T-helper 1 cell treated with Interleukin-12 subunit alpha and Interleukin-12 subunit beta and Interleukin-4 antibody, amounts not matched to agents 30 ng/mL and 1 ng/mL, for 36 hours (primary cell): Measurements from ENCODE around the gene GSC. TPM values are rescaled to one million over a fixed set of nuclear protein-coding genes. Genes with fewer than 3 reads are reported as not detected.
"Not testable (repeated sequence)": the region's sequence is repeated elsewhere in the genome, so short reads cannot be mapped to it uniquely, and the experiment has no call there.

Experiments used
- intact Hi-C: fragments of 100-400 bp; cut with micrococcal nuclease; formaldehyde crosslinking; loops from one replicate; pipeline ENCODE4 v1.15.1; 2024
- total RNA-seq: library from RNA; stranded (reverse); gene quantifications from 2 replicates; pipeline ENCODE4 v1.2.3, GENCODE V29; 2022

Gene GSC
- total RNA-seq = not detected in 2 replicates

DNA sequence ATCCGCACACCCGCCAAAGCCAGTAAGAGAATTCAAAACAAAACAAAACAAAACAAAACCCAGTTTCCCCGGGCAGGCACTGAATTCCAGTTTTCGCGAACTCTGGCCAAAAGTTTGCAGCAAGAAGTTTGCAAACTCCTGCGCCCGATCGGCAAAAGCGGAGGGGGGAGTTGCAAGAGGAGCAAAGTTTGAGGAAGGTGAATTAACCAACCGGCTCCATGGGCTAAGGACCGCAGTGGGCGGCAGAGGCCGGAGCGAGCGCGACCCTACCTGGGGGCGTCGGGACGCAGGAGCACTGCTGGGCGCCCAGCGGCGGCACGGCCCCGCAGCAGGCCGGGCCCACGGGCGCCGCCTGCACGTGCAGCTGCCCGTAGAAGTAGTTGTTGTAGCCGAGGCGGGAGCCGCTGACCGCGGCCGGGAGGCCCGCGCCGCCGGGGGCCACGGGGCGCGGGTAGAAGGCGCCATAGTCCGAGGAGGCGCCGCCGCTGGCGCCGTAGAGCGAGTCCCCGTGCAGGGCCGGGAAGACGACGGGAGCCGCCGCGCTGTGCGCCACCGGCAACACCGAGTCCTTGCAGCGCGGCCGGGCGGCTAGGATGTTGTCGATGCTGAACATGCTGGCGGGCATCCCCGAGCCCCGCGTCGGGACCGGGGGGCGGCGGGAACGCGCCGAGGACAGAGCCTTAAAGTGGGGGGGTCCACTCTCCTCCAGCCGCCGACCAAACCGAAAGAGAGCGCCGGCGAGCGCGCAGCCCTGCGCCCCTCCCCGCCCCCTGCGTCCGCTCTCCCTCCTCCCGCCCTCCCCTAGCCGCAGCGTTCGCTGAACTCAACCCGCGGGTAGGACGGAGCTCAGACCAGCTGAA is at the start of gene GSC:
Gene GSC (minus strand): TSS at position 723 of the 860 bp plus-strand sequence. CDS start 98 bp downstream, at position 625.
- intact Hi-C loops = no loop called here

DNA sequence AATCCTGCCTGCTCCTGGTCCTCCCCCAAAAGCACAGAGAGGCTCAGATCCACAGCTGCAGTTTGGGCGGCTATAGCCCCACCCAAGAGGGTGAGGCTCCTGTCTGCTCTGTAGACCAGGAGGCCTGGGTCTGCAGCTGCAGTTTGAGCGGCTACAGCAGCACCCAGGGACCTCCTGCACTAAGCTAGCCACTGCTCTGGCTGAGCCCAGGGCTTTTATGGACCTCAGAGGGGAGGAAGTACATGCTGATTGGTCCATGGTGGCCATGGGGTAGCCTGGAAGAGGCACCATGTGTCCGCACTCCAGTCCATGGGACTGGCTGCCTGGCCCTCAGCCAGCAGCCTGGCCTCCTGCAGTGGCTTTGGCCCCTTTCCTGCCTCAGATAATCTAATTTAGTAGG is 49.6 kb upstream of the GSC start:
- intact Hi-C loops = no loop called here

DNA sequence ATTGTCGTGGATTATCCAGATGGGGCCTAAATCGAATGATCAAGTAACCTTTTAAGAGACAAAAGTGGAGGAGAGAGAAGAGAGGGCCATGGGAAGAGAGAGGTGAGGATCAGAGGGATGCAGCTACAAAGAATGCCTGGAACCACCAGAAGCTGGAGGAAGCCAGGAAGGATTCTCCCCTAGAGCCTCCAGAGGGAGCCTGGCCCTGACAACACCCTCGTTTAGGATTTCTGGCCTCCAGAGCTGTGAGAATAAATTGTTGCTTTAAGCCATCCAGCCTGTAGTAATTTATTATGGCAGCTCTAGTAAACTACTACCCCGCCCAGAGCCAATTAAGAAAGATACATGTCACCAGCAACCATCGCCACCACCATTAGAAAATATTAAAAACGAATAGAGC is 46.2 kb upstream of the GSC start:
- intact Hi-C loops = no loop called here

DNA sequence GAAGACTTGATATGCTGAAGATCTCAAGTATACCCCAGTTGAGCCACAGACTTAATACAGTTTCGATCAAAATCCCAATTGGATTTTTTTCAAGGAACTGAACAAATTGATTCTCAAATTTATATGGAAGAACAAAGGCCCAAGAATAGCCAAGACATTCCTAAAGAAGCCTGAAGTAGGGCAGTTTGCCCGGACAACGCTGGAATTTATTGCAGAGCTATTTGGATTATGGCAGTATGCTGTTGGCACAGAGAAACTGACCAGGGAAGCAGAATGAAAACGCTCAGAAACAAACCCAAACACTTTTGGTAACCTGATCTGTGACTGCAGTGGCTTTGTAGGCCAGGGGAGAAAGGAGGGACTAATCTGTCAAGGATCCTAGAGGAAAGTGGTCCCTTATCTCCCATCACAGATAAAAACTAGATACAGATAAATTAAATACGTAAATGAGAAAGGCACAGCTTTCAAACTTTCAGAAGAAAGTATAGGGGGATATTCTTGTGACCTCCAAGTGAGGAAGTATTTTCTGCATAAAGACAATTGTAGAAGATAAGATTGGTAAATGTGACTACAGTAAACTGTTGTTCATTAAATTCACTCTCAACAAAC is 35.9 kb upstream of the GSC start:
- intact Hi-C loops = no loop called here

DNA sequence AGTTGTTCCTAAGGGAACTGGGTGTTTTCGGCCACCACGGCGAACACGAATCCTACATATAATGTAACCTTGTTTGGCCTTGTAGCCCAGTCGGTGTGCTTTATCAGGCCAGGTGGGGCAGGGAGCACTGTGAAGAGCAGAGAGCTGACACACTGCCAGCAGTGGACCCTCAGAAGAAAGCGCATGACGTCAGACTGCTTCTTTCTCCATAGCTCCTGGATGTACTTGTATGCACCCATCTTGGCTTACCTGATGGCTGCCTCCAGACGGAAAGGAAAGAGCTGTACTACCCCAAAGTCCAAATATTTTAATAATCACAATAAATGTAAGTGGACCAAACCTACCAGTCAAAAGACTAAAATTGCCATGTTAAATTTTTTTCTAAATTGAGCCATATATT is 31.3 kb upstream of the GSC start:
- intact Hi-C loops = no loop called here

DNA sequence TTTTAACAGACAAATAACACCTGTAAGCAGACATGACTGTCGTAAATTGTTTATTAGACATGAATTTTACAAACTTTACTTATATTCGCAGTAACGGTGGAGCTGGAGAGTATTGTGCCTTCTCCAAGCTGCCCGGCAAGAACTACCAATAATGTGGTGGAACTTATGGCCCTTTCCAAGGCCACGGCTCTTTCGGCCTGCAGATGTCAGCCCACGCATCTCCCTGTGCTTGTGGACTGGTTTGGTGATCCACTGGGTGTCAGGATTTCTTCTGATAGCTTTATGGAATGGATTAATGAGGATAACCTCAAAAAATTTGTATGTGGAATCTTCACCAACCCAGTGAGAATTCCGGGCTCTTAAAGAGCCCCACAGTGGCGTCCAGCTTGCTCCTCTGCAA is 30.9 kb upstream of the GSC start:
- intact Hi-C loops = not testable (repeated sequence)

DNA sequence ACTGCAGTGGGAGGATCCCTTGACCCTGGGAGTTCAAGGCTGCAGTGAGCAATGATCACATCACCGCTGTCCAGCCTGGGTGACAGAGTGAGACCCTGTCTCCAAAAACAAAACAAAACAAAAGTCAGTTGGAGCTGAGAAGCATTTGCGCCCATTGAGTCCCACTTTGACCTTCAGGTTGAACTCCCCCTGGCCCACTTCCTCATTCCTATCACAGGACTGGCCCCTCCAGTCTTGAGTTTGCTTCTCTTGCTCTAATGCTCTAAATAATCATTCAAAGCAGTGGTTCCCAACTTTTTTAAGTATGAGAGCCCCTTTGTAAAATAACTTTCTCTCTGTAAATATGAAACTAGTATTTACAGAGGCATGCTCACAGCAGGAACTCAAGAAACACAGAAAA is 28.0 kb upstream of the GSC start:
- intact Hi-C loops = no loop called here

DNA sequence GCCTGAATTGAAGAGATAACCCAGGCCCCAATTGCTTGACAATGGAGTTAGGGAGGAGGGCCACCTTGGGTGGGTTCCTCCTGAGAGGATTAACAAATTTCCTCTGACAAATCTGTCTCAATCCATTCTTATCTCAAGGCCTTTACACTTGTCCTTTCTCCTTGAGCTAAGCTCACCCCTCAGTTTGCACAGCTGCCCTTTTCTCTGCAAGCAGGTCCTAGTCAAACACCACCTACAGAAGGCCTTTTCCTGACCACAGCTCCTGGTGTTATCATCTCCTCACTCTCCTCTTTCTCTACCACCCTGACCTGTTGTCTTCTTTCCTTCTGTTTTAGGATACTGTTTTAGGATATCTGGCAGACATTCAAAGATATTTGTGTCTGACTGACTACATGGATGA is 26.4 kb upstream of the GSC start:
- intact Hi-C loops = no loop called here

DNA sequence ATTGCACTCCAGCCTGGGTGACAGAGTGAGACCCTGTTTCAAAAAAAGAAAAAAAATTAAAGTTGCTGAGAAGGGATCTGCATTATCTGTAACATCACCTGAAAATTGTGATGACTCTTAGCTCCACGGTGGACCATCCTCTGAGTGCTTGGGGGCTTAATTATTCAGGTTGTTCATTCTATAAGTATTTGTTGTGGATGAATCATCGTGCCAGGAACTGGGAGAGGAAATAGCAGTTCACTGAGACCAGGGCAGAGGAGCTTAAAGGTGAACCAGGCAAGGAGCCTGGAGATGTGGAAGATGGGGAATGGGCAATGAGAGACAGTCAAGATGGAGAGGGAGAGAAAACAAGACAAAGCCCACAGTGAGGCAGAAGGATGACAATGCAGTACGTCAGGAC is 25.5 kb upstream of the GSC start:
- intact Hi-C loops = no loop called here

DNA sequence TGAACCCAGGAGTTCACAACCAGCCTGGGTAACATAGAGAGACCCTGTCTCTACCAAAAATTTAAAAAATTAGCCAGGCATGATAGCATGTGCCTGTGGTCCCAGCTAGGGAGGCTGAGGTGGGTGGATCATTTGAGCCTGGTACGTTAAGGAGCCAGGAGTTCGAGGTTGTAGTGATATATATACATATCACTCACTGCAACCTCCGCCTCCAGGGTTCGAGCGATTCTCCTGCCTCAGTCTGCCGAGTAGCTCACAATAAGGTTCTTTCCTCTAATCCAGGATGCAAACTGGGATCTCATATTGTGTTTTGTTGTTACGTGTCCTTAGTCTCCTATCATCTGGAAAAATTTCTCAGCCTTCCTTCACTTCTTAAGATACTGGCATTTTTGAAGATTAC is 24.0 kb upstream of the GSC start:
- intact Hi-C loops = no loop called here

DNA sequence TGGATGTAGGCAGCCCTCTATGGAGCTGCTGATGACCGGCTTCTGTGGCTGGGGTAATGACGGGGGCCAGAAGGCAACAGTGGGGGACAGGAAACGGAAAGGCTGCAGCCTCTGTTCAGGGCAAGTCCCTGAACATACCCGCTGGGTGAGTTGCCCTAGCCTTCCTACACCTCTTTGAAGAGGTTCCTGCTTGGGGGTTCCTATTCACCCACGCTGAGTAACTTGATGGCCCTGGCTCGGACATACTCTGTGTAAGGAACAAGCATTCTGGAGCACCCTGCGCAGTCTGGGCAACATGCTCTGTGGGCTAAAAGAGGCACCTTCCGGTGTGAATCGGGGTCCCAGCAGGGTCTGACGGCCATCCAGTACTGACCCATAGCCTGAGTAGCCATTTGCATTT is 17.7 kb upstream of the GSC start:
- intact Hi-C loops = no loop called here

DNA sequence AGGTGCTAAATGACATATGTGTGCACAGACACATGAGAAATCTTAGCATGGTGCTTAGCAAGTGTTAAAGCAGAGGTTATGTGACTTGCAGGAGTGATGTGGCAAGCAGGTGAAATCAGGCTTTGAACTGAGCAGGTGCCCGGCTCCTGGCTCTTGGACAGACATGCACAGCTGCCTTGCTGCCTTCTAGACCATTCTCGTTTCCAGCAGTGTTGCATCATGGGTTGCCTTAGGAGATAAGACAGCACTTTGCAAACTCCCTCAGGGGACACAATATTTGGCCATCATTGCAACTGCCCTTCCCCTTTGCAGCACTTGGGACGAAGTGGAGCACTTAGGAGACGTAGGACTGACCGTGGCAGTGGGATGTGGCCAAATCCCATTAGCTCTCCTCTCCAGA is 17.2 kb upstream of the GSC start:
- intact Hi-C loops = no loop called here

DNA sequence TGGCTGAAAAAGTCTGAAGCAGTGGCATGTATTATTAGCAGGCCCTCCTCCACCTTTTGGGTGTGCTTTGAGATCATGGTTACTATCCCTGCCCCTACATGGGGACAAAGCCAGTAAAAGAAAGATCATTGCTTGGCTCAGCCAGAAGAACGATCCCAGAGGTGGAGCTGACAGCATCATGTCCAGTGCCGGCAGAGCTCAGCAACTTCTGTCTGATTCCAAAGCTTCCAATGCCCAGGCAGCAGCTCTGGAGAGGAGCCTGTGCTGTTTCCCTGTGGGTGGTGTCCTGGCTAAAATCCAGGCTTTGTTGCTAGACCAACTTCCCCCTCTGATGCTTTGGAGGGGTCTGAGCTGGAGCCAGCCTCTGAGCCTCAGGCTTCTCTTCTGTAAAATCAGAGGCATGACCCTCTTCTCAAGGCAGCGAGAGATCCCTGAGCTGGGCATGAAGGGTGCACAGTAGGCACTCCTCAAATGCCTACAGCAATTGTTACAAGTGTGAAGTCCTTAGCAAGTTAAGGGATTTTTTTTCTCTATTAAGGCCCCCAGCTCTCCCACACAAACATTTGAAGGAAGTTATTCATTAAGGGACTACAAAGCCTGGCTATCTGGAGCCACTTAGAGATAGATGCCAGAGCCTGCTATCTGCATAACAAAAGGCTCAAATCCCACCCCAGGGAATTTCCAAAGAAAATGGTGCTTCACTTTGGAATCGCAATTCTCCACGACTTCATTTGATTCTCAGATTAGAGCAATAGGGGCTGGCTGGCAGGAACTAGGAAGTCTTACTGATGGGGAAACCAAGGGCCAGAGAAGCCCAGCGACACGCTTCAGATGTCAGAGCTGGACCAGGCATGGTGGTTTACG is 10.9 kb upstream of the GSC start:
- intact Hi-C loops = no loop called here

DNA sequence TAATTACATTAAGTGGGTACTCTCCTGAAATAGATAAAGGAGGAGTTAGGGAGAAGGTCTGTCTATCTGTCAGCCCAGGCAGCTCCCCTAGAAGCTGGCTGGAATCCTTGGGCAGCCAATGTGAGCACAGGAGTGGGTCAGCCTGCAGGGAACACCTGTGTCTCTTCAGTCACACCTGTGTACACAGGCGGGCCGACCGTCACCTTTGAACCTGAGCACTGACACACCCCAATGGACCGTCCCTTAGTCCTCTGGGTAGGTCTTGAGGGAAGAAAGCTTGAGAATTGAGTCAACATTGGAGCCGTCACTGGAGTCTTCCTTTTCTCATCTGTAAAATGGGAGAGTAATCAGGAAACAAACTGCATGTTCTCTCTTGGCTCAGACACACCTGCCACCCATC is 9.8 kb upstream of the GSC start:
- intact Hi-C loops = no loop called here

DNA sequence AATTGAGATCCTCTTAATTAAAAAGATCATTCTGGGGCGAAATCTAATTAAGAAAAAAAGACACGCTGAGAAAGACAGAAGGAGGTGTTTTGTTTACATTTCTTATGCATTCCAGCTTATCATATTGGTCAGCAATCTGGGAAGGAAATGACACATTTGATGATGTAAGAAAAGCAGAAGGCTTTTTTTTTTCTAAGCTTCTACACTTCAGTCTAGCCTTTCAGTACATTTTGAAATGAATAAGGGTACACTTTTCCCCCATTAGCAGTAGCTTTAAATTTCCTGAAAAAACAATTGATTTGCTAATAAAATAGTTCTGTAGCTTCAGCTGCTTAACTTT is 5.9 kb upstream of the GSC start:
- intact Hi-C loops = no loop called here

DNA sequence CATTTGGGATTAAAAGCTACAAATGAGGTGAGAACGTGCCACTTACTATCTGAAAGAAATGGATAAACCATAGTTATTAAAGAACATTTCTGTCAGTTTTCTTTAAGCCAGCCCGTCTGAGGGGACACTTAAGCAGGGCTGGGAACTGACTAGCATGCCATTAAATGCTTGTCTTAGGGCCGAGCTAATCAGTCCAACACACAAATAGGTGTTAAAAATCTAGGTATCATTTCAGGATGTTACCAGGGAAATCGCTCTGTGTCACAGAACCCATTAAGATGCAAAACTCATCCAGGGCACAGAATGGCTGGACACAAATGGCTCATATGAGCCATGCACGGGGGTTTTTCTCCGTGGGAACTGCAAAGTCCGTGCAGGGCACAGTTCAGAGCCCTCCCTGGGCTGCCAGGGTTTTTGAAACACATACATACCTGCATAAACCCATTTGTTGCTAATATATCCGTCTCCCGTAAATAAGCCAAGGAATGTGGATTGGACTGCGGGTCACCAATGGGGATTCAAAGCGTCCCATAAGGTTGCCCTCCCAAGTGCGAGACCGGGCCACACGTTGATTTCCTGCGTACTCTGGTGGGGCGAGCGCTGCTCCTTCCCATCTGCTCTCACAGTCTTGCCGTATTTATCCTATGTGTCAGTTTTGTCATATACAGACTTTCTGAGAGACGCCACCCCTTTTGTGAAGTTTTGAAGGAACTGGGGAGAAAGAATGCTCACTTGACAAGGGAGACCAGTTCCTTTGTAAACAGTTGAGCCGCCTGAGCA is 5.4 kb upstream of the GSC start:
- intact Hi-C loops = no loop called here

DNA sequence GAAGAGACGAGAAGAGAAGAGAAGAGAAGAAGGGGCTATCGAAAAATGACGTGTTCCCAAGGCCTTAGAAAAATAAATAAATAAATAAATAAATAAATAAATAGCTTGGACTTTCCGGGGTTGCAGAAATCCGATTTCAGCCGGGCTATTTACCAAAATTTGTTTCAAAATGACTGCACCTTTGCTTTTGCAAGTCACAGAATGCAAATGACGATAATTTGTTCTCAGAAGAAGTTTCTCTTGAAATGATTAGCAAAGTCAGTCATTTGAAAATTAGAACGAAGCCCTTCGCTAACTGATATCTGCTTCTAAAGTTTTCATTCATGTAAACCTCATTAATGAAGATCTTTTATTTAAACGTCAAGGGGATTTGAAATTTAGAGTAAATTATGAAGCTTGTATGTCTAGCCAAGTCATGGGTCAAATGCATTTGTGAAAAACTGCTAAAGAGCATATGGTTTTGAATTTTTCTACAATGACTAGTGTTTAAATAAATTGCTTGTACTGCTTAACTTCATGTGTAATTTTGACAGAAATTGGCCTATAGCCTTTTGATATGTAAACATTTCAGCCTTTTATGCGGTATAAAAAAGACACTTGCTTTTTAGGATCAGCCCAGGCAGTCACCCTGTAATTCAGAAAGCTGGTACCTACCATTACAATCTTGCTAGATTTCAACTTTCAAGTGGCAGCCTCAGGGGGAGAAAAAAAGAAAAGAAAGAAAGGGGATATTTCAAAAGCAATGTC is 4.6 kb upstream of the GSC start:
- intact Hi-C loops = no loop called here

DNA sequence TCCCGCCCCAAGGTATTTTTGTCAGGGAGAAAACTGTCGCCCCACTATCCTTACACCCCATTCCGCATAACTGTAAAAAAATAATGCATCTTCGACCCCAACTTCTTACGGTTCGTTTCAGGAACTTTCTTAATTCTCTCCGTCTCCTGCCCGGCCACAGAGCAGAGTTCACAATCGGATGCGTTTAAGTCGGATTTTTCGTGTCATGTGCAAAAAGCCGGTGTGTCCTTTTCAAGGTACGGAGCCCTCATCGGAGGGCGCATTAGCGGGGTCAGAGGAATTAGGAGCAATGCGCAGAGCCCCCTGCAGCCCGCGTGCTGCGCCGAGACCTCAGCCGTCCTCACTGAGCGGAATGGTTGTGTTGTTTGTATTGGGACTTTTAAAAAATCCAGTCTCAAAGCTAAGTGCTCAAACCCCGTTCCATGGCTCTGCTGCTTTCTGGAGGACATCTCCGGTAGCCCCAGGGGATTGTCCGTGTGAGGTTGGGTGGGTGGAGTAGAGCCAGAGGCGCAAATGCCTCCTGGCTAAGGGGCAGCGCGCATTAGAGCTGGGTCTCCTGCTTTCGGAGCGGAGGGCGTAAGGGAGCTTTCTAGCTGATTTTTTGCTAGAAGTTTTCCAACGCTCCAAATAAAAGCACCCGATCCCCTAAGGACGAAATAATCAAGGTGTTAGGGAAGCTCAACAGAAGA is 3.9 kb upstream of the GSC start:
- intact Hi-C loops = no loop called here

DNA sequence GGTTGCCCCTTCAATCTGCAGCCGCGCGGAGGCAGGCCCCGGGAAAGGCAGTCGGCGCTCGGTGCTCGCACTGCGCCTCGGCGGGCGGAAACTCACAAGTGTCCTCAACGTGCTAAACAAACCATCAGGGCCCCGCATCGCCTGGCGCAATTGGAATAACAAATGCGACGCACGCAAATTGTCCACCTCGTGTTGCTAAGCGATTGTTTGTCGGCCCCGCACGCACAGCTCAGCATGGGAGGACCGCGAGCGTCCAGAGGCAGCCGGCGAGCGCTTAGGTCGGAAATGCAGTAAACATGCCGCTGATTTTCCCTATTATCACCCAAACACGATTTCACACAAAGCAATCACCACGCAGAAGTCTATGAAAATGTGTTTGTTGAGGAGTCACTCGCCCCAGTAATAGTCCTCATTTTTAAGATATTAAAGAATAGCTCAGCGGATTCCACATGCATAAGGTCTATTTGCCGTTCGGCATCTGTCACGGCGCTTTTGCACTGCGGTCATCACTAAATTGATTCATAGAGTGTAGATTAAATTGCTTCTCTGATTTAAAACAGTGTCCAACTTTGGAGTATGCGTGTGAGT is 3.2 kb upstream of the GSC start:
- intact Hi-C loops = no loop called here

DNA sequence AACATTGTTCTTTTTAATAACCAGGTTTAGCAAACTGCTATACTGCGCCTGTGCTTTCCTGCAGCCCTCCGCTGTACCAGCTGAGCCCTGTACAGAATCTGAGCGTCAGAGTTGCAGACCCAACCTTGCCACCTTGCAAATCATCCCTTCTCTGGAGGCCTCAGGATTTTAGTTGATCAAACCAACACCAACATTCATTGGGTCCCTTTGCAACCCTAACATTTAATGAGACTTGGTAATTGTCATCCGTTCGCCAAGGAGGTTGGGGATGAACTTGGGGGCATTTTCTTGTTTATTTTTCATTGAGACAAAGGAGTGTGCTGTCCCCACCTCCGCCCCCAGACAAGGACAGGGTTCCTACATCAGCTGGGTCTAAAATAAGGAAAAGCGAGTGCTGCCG is 2.6 kb upstream of the GSC start:
- intact Hi-C loops = no loop called here
